Regular cardiac myocyte (primary cell): ENCODE data around the gene NEB. TPM values are rescaled to one million over a fixed set of nuclear protein-coding genes. Genes with fewer than 3 reads are reported as not detected.

Experiments used
- total RNA-seq: library from RNA; depleted of rRNA; stranded (reverse); fragments of >200 nt; gene quantifications from 2 replicates; pipeline ENCODE4 v1.2.3, GENCODE V29; 2014

Gene NEB, protein sequence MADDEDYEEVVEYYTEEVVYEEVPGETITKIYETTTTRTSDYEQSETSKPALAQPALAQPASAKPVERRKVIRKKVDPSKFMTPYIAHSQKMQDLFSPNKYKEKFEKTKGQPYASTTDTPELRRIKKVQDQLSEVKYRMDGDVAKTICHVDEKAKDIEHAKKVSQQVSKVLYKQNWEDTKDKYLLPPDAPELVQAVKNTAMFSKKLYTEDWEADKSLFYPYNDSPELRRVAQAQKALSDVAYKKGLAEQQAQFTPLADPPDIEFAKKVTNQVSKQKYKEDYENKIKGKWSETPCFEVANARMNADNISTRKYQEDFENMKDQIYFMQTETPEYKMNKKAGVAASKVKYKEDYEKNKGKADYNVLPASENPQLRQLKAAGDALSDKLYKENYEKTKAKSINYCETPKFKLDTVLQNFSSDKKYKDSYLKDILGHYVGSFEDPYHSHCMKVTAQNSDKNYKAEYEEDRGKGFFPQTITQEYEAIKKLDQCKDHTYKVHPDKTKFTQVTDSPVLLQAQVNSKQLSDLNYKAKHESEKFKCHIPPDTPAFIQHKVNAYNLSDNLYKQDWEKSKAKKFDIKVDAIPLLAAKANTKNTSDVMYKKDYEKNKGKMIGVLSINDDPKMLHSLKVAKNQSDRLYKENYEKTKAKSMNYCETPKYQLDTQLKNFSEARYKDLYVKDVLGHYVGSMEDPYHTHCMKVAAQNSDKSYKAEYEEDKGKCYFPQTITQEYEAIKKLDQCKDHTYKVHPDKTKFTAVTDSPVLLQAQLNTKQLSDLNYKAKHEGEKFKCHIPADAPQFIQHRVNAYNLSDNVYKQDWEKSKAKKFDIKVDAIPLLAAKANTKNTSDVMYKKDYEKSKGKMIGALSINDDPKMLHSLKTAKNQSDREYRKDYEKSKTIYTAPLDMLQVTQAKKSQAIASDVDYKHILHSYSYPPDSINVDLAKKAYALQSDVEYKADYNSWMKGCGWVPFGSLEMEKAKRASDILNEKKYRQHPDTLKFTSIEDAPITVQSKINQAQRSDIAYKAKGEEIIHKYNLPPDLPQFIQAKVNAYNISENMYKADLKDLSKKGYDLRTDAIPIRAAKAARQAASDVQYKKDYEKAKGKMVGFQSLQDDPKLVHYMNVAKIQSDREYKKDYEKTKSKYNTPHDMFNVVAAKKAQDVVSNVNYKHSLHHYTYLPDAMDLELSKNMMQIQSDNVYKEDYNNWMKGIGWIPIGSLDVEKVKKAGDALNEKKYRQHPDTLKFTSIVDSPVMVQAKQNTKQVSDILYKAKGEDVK (N-terminal part only)
- under 0.01 and 0.28 TPM in 2 replicates for total RNA-seq

DNA sequence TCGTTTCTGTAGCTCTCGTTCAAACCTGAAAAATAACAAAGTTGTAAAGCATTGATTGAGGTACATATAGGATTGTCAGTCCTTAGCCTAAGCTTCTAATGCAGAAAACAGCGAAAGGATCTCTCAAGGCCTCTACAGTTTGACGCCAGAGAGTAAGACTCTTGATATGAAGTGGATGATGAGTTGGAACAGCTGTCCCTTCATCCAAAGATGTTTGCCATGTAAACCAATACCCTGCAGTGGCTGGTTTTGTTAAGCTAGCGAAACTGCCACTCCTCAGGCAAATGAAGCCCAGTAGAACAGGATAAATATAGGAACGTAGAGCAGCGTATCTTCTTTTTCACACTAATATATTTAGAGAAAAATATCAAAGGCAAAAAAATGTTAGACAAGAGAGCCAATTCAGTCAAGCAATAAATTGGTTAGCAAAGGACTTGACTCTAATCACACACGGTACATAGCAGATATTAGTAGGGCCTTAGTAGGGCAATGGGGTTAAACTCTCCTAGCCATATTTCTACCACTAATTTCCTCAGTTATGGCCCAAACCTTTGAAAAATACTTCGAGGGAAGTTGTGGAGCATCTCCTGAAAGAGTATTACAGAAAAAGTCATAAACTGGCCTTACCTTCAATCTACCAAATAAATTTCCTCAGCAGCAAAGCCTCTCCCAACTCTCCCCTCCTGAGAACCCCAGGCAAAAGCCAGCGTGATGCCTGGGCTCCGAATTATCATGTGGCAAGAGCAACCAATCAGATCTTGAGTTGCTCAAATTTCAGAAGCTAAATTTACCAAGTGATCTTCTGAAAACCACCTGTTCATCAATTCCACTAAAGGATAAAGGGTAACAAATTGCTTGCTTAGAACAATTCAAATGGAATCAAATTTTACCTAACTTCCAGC is at the start of gene NEB:
TSS of gene NEB (minus strand) at position 706 of the 902 bp plus-strand sequence. CDS start 1,320 bp downstream, outside the sequence.

Other genes with a start within 250 kb of the NEB start
- 67.9 and 82.6 TPM in 2 replicates for gene ARL5A, start 93.9 kb upstream of the NEB start, total RNA-seq